Measurements from ENCODE around the gene TMEM18. TPM values are rescaled to one million over a fixed set of nuclear protein-coding genes. Genes with fewer than 3 reads are reported as not detected.

TMEM18 gene
- total RNA-seq, 1 experiment from 2014 or later, result 29.1 TPM

- no peaks in the 10 kb centered on the region for H3K9me3 ChIP-seq (replicated peaks)
- H3K4me1 ChIP-seq, result no peaks in the 10 kb centered on the region
- H3K27ac ChIP-seq, result no peak overlapping the region
Measured at GRCh38 chr2:633371-633770, 43.8 kb downstream of the TMEM18 start.

GRCh38 chr2:632471-632870 is 44.7 kb downstream of the TMEM18 start:
- DNase-seq, result no peak
- H3K4me1 ChIP-seq, result peaks cover 4% of the 10 kb centered on the region
- H3K9me3 ChIP-seq (replicated peaks), result no peaks in the 10 kb centered on the region
- peaks cover 7% of the 10 kb centered on the region for H3K27me3 ChIP-seq
- no peaks in the 10 kb centered on the region for H3K36me3 ChIP-seq
- H3K27ac ChIP-seq, result no peak overlapping the region
- H3K4me3 ChIP-seq, result no peak overlapping the region

More at GRCh38 chr2:633371-633770, 43.8 kb downstream of the TMEM18 start:
- Histone ChIP-seq H3K4me3 (no peak overlapping the region), H3K27me3 (peaks cover 7% of the 10 kb centered on the region), H3K36me3 (no peaks in the 10 kb centered on the region)
- DNase-seq, result no peak

- DNase-seq, result no peak
- no peak overlapping the region for H3K4me3 ChIP-seq
- H3K36me3 ChIP-seq, result no peaks in the 10 kb centered on the region
- H3K27ac ChIP-seq, result no peak overlapping the region
- H3K4me1 ChIP-seq, result peaks cover 7% of the 10 kb centered on the region
- H3K9me3 ChIP-seq (replicated peaks), result no peaks in the 10 kb centered on the region
- H3K27me3 ChIP-seq, result peaks cover 7% of the 10 kb centered on the region
Measured at GRCh38 chr2:631741-632140, 45.5 kb downstream of the TMEM18 start.

- H3K27me3 ChIP-seq, result peaks cover 7% of the 10 kb centered on the region
- no peak for DNase-seq
- H3K36me3 ChIP-seq, result no peaks in the 10 kb centered on the region
- no peak overlapping the region for H3K4me3 ChIP-seq
- H3K27ac ChIP-seq, result no peak overlapping the region
- peaks cover 7% of the 10 kb centered on the region for H3K4me1 ChIP-seq
- H3K9me3 ChIP-seq (replicated peaks), result no peaks in the 10 kb centered on the region
Measured at GRCh38 chr2:630451-631320, 46.5 kb downstream of the TMEM18 start.

GRCh38 chr2:629961-630360 is 47.2 kb downstream of the TMEM18 start:
- no peaks in the 10 kb centered on the region for H3K9me3 ChIP-seq (replicated peaks)
- H3K36me3 ChIP-seq, result no peaks in the 10 kb centered on the region
- H3K4me1 ChIP-seq, result peaks cover 7% of the 10 kb centered on the region
- no peak for DNase-seq
- peaks cover 7% of the 10 kb centered on the region for H3K27me3 ChIP-seq
- H3K4me3 ChIP-seq, result no peak overlapping the region
- H3K27ac ChIP-seq, result no peak overlapping the region

GRCh38 chr2:628651-629050 is 48.6 kb downstream of the TMEM18 start:
- H3K27ac ChIP-seq, result no peak overlapping the region
- H3K4me1 ChIP-seq, result peaks cover 7% of the 10 kb centered on the region
- H3K27me3 ChIP-seq, result peaks cover 7% of the 10 kb centered on the region
- peak overlapping the region; percentile 33 for H3K4me3 ChIP-seq
- peak; percentile 24 to 51 for DNase-seq
- H3K9me3 ChIP-seq (replicated peaks), result no peaks in the 10 kb centered on the region
- no peaks in the 10 kb centered on the region for H3K36me3 ChIP-seq

- no peak overlapping the region for H3K27ac ChIP-seq
- H3K4me3 ChIP-seq, result peak overlapping the region; percentile 33
- peaks cover 7% of the 10 kb centered on the region for H3K4me1 ChIP-seq
- H3K36me3 ChIP-seq, result no peaks in the 10 kb centered on the region
- no peaks in the 10 kb centered on the region for H3K9me3 ChIP-seq (replicated peaks)
- peak; percentile 62 to 72 for DNase-seq
- peaks cover 7% of the 10 kb centered on the region for H3K27me3 ChIP-seq
Measured at GRCh38 chr2:627926-628560, 49.2 kb downstream of the TMEM18 start.

GRCh38 chr2:627340-627709 is 49.9 kb downstream of the TMEM18 start:
- H3K9me3 ChIP-seq (replicated peaks), result no peaks in the 10 kb centered on the region
- peaks cover 7% of the 10 kb centered on the region for H3K27me3 ChIP-seq
- peaks cover 7% of the 10 kb centered on the region for H3K4me1 ChIP-seq
- no peaks in the 10 kb centered on the region for H3K36me3 ChIP-seq
- DNase-seq, result peak in 1 of 2 experiments; percentile 11
- no peak overlapping the region for H3K4me3 ChIP-seq
- no peak overlapping the region for H3K27ac ChIP-seq

GRCh38 chr2:626491-627339 is 50.5 kb downstream of the TMEM18 start:
- no peak overlapping the region for H3K4me3 ChIP-seq
- no peaks in the 10 kb centered on the region for H3K36me3 ChIP-seq
- peaks cover 7% of the 10 kb centered on the region for H3K27me3 ChIP-seq
- peaks cover 7% of the 10 kb centered on the region for H3K4me1 ChIP-seq
- H3K9me3 ChIP-seq (replicated peaks), result no peaks in the 10 kb centered on the region
- no peak for DNase-seq
- no peak overlapping the region for H3K27ac ChIP-seq

GRCh38 chr2:625415-626333 is 51.5 kb downstream of the TMEM18 start:
- H3K9me3 ChIP-seq (replicated peaks), result no peaks in the 10 kb centered on the region
- H3K4me3 ChIP-seq, result no peak overlapping the region
- H3K27ac ChIP-seq, result no peak overlapping the region
- H3K36me3 ChIP-seq, result no peaks in the 10 kb centered on the region
- DNase-seq, result no peak
- peaks cover 7% of the 10 kb centered on the region for H3K27me3 ChIP-seq
- H3K4me1 ChIP-seq, result peaks cover 7% of the 10 kb centered on the region

GRCh38 chr2:624551-625347 is 52.5 kb downstream of the TMEM18 start:
- no peak overlapping the region for H3K4me3 ChIP-seq
- no peak for DNase-seq

GRCh38 chr2:624096-624495 is 53.1 kb downstream of the TMEM18 start:
- H3K27me3 ChIP-seq, result peaks cover 4% of the 10 kb centered on the region
- H3K4me1 ChIP-seq, result peaks cover 7% of the 10 kb centered on the region
- no peak overlapping the region for H3K4me3 ChIP-seq
- DNase-seq, result no peak
- no peaks in the 10 kb centered on the region for H3K9me3 ChIP-seq (replicated peaks)
- H3K36me3 ChIP-seq, result no peaks in the 10 kb centered on the region
- no peak overlapping the region for H3K27ac ChIP-seq

More at GRCh38 chr2:624551-625347, 52.5 kb downstream of the TMEM18 start:
- peaks cover 7% of the 10 kb centered on the region for H3K27me3 ChIP-seq
- no peaks in the 10 kb centered on the region for H3K9me3 ChIP-seq (replicated peaks)
- peaks cover 7% of the 10 kb centered on the region for H3K4me1 ChIP-seq
- no peaks in the 10 kb centered on the region for H3K36me3 ChIP-seq
- no peak overlapping the region for H3K27ac ChIP-seq

- H3K4me1 ChIP-seq, result peaks cover 7% of the 10 kb centered on the region
- no peaks in the 10 kb centered on the region for H3K9me3 ChIP-seq (replicated peaks)
- H3K27ac ChIP-seq, result no peak overlapping the region
- DNase-seq, result no peak
- no peaks in the 10 kb centered on the region for H3K36me3 ChIP-seq
- no peaks in the 10 kb centered on the region for H3K27me3 ChIP-seq
- H3K4me3 ChIP-seq, result no peak overlapping the region
Measured at GRCh38 chr2:623130-623922, 53.9 kb downstream of the TMEM18 start.
